ENCODE results near the gene ANAPC13. TPM values are rescaled to one million over a fixed set of nuclear protein-coding genes. Genes with fewer than 3 reads are reported as not detected.

Gene ANAPC13
- total and polyA plus RNA-seq, 2 of the 13 experiments (the other 11 are each of a cell fraction or from before 2014, with no cell fraction given): 48.7 to 69.1 TPM

DNA sequence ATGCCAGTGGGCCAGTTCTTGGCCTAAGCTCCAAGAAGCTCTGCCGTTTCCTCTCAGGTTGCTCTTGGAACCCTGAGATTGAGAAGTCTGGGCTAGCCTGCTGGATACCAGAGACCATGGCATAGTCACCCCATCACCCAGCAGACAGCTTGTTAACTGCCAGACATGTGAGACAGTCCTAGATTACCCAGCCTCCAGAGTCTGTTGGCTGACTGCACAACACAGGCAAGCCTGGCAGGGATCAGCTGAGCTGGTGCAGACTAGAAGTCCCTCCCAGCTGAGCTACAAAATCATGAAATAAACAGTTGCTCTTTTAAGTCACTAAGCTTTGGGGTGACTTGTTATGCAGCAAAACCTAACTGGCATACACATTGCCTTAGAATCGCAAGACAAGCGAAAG is 5.2 kb downstream of the ANAPC13 start (continued):
- TF ChIP-seq ZNF484 (CRISPR knock-in tag; IDR thresholded peaks at IDR 0.05; ENCODE audit: borderline replicate concordance, low read depth) (no peak), HES4 (CRISPR knock-in tag; IDR thresholded peaks at IDR 0.05; ENCODE audit: borderline replicate concordance) (no peak), RFXAP (CRISPR knock-in tag; IDR thresholded peaks at IDR 0.05; ENCODE audit: borderline replicate concordance) (no peak), ASH2L (IDR thresholded peaks at IDR 0.05; ENCODE audit: insufficient read length, low read depth, low read length) (no peak), ATM (IDR thresholded peaks at IDR 0.05; ENCODE audit: borderline replicate concordance) (no peak), FLYWCH1 (CRISPR knock-in tag; IDR thresholded peaks at IDR 0.05) (no peak), MAFK (conservative IDR thresholded peaks at IDR 0.05 in 1 of 2, IDR thresholded peaks at IDR 0.05 in 1 of 2; ENCODE audit: low read length in 2 of 2) (no peak), RARA (CRISPR knock-in tag; IDR thresholded peaks at IDR 0.05) (no peak)
- TF ChIP-seq, protein P1, sequence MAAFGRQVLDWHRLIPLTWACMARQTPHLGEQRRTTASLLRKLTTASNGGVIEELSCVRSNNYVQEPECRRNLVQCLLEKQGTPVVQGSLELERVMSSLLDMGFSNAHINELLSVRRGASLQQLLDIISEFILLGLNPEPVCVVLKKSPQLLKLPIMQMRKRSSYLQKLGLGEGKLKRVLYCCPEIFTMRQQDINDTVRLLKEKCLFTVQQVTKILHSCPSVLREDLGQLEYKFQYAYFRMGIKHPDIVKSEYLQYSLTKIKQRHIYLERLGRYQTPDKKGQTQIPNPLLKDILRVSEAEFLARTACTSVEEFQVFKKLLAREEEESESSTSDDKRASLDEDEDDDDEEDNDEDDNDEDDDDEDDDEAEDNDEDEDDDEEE (CRISPR knock-in tag; IDR thresholded peaks at IDR 0.05): no peak

GRCh38 chr3:134477938-134478337 is 7.8 kb downstream of the ANAPC13 start:
- Histone ChIP-seq H3K9ac (ENCODE audit: insufficient read depth, low read depth, low read length) (no peak overlapping the region), H3K79me2 (ENCODE audit: insufficient read depth, low read length) (no peaks in the 10 kb centered on the region), H4K20me1 (ENCODE audit: insufficient read depth, low read length) (no peaks in the 10 kb centered on the region), H2AFZ (ENCODE audit: low read length) (no peak overlapping the region), H3K9me3 (ENCODE audit: low read length) (no peaks in the 10 kb centered on the region), H3K27me3 (ENCODE audit: control insufficient read depth in 1 of 2, insufficient read depth in 2 of 2, low read length in 2 of 2) (no peaks in the 10 kb centered on the region), H3K4me3 (replicated peaks in 1 of 3; ENCODE audit: insufficient read depth in 1 of 3, low read depth in 2 of 3, low read length in 3 of 3) (no peak overlapping the region), H3K4me1 (ENCODE audit: insufficient read depth, low read length) (peaks cover 30% of the 10 kb centered on the region), H3K4me2 (ENCODE audit: low read depth, low read length) (no peak overlapping the region), H3K27ac (ENCODE audit: extremely low read length, insufficient read depth, low read length) (peak overlapping the region; percentile 17), H3K36me3 (replicated peaks in 1 of 2; ENCODE audit: control insufficient read depth in 1 of 2, insufficient read depth in 2 of 2, low read length in 2 of 2) (peaks cover 5 to 57% of the 10 kb centered on the region in 2 experiments)
- TSS peak; percentile 22 for BruUV-seq (replicated peaks)
- ChIA-PET CTCF (ENCODE audit: low intra/inter-chr PET ratio, low total read pairs) (interaction anchor here (2.1 kb wide), 1 partner anchor 169 kb away, joined by 9 read pairs; no protein-coding TSS in a partner anchor), POLR2A (interaction anchor here (1.3 kb wide), 1 partner anchor 103 kb away, joined by 3 read pairs; the partner anchor contains the start of gene AMOTL2)
- FAIRE-seq (no peak), ATAC-seq (no peak), DNase-seq (ENCODE audit: low spot score) (no peak)
- 61% methylated on average over 2 of the region's 2 CpGs for WGBS (ENCODE audit: low lambda C conversion rate)
- in situ Hi-C loops (cut with HindIII; ENCODE audit: extremely low pct_ligation_motif_present, low pct_unique_long_range_greater_than_20kb) (loop anchor here (5.0 to 10.0 kb wide), 2 partner anchors 106 to 263 kb away; partner anchors contain the start of gene AMOTL2), intact Hi-C loops (cut with micrococcal nuclease; ENCODE audit: unreplicated experiment) (no loop called here)
- no peak for TF ChIP-seq KLF9 (CRISPR knock-in tag; IDR thresholded peaks at IDR 0.05; ENCODE audit: low read depth)

All from HepG2 (cell line).